Liver (tissue), 9 donors: ENCODE measurements around the gene WFIKKN1. TPM values are rescaled to one million over a fixed set of nuclear protein-coding genes. Genes with fewer than 3 reads are reported as not detected.

ENCODE experiments used
- DNase-seq: peaks from one replicate; pipeline ENCODE4 v3.0.0-alpha.2; 2017; ENCODE audit warnings: low spot score
- H3K27ac ChIP-seq, 2 donors: one replicate each; pipeline ENCODE4 v1.7.0; 2013; ENCODE audit warnings: inconsistent platforms in 2 of 2, low read length in 2 of 2, control low read depth in 1 of 2, low read depth in 1 of 2, mild to moderate bottlenecking in 1 of 2
- H3K27me3 ChIP-seq, 4 donors: one replicate each; pipeline versions ENCODE4 v1.6.1 to v1.7.0; 2013; ENCODE audit warnings: low read length in 3 of 4, inconsistent platforms in 1 of 4, mild to moderate bottlenecking in 1 of 4, moderate library complexity in 1 of 4; ENCODE audit not compliant: control insufficient read depth in 4 of 4, insufficient read depth in 4 of 4
- H3K36me3 ChIP-seq, 4 donors: one replicate each; pipeline versions ENCODE4 v1.6.1 to v1.7.0; 2013; ENCODE audit warnings: low read length in 3 of 4, mild to moderate bottlenecking in 3 of 4, low read depth in 1 of 4, moderate library complexity in 1 of 4; ENCODE audit not compliant: control insufficient read depth in 4 of 4, insufficient read depth in 3 of 4
- H3K4me1 ChIP-seq, 4 donors: one replicate each; pipeline versions ENCODE4 v1.6.1 to v1.7.0; 2013; ENCODE audit warnings: low read length in 3 of 4, mild to moderate bottlenecking in 3 of 4, moderate library complexity in 1 of 4; ENCODE audit not compliant: control insufficient read depth in 4 of 4, insufficient read depth in 4 of 4
- H3K4me3 ChIP-seq, 3 donors: one replicate each; pipeline versions ENCODE4 v1.6.1 to v1.7.0; 2013; ENCODE audit warnings: low read length in 3 of 3, control low read depth in 1 of 3, low read depth in 1 of 3, mild to moderate bottlenecking in 1 of 3
- H3K9ac ChIP-seq, 2 donors: one replicate each; pipeline ENCODE4 v1.7.0; 2013; ENCODE audit warnings: low read length in 2 of 2, mild to moderate bottlenecking in 2 of 2, moderate library complexity in 2 of 2, control low read depth in 1 of 2, low read depth in 1 of 2
- H3K9me3 ChIP-seq, 4 donors: one replicate each; pipeline versions ENCODE4 v1.6.1 to v1.7.0; 2013; ENCODE audit warnings: low read length in 3 of 4; ENCODE audit not compliant: control insufficient read depth in 4 of 4
- ATF3 ChIP-seq: IDR thresholded peaks from 2 replicates; pipeline ENCODE4 v1.6.1; 2016; ENCODE audit warnings: antibody characterized with exemption
- EGR1 ChIP-seq, 2 donors: IDR thresholded peaks; 2 replicates each; pipeline ENCODE4 v1.6.1; 2016 to 2018; ENCODE audit warnings: antibody characterized with exemption in 2 of 2, low read depth in 2 of 2
- FOXA1 ChIP-seq: IDR thresholded peaks from 2 replicates; pipeline ENCODE4 v1.6.1; 2016; ENCODE audit warnings: antibody characterized with exemption
- FOXA2 ChIP-seq: IDR thresholded peaks from 2 replicates; pipeline ENCODE4 v1.6.1; 2016; ENCODE audit warnings: antibody characterized with exemption
- HNF4A ChIP-seq, 2 donors: conservative IDR thresholded peaks; 2 replicates each; pipeline ENCODE4 v1.6.1; 2016; ENCODE audit warnings: antibody characterized with exemption in 2 of 2, mild to moderate bottlenecking in 2 of 2
- HNF4G ChIP-seq: IDR thresholded peaks from 2 replicates; pipeline ENCODE4 v1.6.1; 2016; ENCODE audit warnings: antibody characterized with exemption
- JUND ChIP-seq, 2 donors: IDR thresholded peaks; 2 replicates each; pipeline ENCODE4 v1.6.1; 2016; ENCODE audit warnings: antibody characterized with exemption in 2 of 2
- NR2F2 ChIP-seq: IDR thresholded peaks from 2 replicates; pipeline ENCODE4 v1.6.1; 2016; ENCODE audit warnings: antibody characterized with exemption
- RAD21 ChIP-seq, 2 donors: IDR thresholded peaks; 2 replicates each; pipeline ENCODE4 v1.6.1; 2016; ENCODE audit warnings: antibody characterized with exemption in 2 of 2, mild to moderate bottlenecking in 2 of 2
- REST ChIP-seq: IDR thresholded peaks from 2 replicates; pipeline ENCODE4 v1.6.1; 2016; ENCODE audit warnings: antibody characterized with exemption, mild to moderate bottlenecking
- SP1 ChIP-seq: IDR thresholded peaks from 2 replicates; pipeline ENCODE4 v1.6.1; 2018; ENCODE audit warnings: antibody characterized with exemption, mild to moderate bottlenecking
- TAF1 ChIP-seq: conservative IDR thresholded peaks from 2 replicates; pipeline ENCODE4 v1.6.1; 2016; ENCODE audit warnings: antibody characterized with exemption, mild to moderate bottlenecking
- YY1 ChIP-seq: IDR thresholded peaks from 2 replicates; pipeline ENCODE4 v1.6.1; 2016; ENCODE audit warnings: antibody characterized with exemption, mild to moderate bottlenecking
- ZBTB33 ChIP-seq: IDR thresholded peaks from 2 replicates; pipeline ENCODE4 v1.6.1; 2016; ENCODE audit warnings: antibody characterized with exemption
- WGBS: extraction: QIAGEN DNeasy Blood & Tissue Kit; methylation state at CpG from one replicate; pipeline ENCODE4 v1.1.7; 2013; 5-methylcytosine and 5-hydroxymethylcytosine counted together
- polyA plus RNA-seq, 2 donors: library from polyadenylated mRNA; stranded (reverse) in 1 of 2; unstranded in 1 of 2; fragments of 200-250 nt in 1 of 2; fragments of >200 nt in 1 of 2; fragmentation: Nextera tagmentation in 1 of 2; extraction: Ambion mirVana in 1 of 2; gene quantifications; one replicate each; pipeline versions ENCODE4 v1.2.1 to v1.2.3, GENCODE V29; 2013 to 2015
- total RNA-seq, 2 donors: library from RNA; depleted of rRNA; stranded (reverse); fragments of >200 nt; gene quantifications; one replicate each; pipeline ENCODE4 v1.2.3, GENCODE V29; 2014
- TF ChIP-seq, protein P1 (sequence below): fragments of 150-350 bp; IDR thresholded peaks from 2 replicates; pipeline ENCODE4 v1.5.1; 2017; ENCODE audit warnings: improper control_type of control experiment, low read depth, low read length; ENCODE audit not compliant: missing input control
- TF ChIP-seq, protein P2 (sequence below): IDR thresholded peaks from 2 replicates; pipeline ENCODE4 v1.6.1; 2016; ENCODE audit warnings: antibody characterized with exemption
- donor health status: healthy.
- donor health status: healthy.
- donor health status: healthy.
- donor health status: healthy.
- donor health status: healthy.

WFIKKN1 gene
- total and polyA plus RNA-seq, 4 donors: 0.19 to 1.2 (median 0.46) TPM

DNA sequence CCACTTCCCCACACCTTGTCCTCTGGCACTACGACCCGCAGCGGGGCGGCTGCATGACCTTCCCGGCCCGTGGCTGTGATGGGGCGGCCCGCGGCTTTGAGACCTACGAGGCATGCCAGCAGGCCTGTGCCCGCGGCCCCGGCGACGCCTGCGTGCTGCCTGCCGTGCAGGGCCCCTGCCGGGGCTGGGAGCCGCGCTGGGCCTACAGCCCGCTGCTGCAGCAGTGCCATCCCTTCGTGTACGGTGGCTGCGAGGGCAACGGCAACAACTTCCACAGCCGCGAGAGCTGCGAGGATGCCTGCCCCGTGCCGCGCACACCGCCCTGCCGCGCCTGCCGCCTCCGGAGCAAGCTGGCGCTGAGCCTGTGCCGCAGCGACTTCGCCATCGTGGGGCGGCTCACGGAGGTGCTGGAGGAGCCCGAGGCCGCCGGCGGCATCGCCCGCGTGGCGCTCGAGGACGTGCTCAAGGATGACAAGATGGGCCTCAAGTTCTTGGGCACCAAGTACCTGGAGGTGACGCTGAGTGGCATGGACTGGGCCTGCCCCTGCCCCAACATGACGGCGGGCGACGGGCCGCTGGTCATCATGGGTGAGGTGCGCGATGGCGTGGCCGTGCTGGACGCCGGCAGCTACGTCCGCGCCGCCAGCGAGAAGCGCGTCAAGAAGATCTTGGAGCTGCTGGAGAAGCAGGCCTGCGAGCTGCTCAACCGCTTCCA lies 2.7 kb downstream of the WFIKKN1 start (continued):
- TF ChIP-seq EGR1 (IDR thresholded peaks at IDR 0.05; ENCODE audit: low read depth in 2 of 2) (no peak), FOXA2 (no peak)

DNA sequence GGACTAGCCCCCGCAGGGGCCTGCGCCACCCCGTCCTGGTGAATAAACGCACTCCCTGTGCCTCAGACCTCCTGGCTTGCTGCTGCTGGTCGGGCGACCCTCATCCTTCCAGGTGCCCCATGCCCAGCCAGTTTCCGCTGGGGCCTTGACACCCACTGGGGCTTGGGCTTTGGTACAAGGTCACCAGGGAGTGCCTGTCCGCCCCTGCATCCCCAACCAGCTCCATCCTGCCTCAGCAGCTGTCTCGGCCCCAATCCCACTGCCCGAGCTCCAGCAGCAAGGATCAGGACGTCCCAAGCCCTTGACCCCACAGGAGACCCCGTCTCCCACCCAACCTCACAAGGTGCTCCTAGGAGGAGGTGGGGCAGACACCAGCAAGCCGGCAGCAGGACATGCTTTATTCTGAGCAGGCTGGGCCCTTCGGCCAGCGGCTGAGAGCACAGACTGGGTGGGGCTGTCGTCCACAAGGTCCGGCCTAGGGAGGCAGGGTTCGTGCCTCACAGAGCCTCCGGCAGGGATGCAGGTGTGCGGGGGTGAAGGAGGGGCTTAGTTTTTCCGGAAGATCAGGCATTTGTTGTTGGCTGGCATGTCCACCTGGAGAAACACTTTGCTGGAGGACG lies 3.4 kb downstream of the WFIKKN1 start:
- H3K27me3 ChIP-seq: no peaks in the 10 kb centered on the region
- H3K4me1 ChIP-seq: peaks cover 27 to 49% (median 37%) of the 10 kb centered on the region in 4 donors
- no peak overlapping the region for H3K4me3 ChIP-seq
- TF ChIP-seq YY1 (no peak), FOXA2 (no peak), JUND (IDR thresholded peaks at IDR 0.05) (no peak), ATF3 (no peak), ZBTB33 (no peak), RAD21 (IDR thresholded peaks at IDR 0.05) (no peak), HNF4G (no peak)
- H3K27ac ChIP-seq: no peak overlapping the region
- no peaks in the 10 kb centered on the region for H3K9me3 ChIP-seq
- WGBS: 96% methylated on average over 22 of the region's 22 CpGs
- H3K36me3 ChIP-seq: peaks cover 0 to 7% (median 0%) of the 10 kb centered on the region in 4 donors
- DNase-seq: no peak
- H3K9ac ChIP-seq: no peak overlapping the region

DNA sequence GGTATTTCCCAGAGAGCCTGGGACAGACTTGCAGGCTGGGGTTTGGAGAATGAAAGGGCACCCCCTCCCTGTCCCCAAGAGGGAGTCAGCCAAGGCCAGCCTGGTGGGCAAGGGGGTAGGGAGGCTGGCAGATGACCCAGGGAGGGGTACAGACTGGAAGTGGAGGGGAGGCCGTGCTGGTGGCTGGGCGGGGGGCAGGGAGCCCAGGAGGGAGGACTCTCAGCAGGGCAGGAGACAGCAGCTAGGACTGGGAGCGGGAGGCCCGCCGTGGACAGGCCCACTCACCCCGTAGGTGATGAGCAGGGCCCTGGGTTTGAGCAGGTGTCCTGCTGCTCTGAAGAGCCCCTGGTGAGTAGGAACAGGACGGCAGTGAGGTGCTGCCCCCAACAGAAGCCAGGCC lies 4.2 kb downstream of the WFIKKN1 start:
- Histone ChIP-seq H3K36me3 (peaks cover 0 to 7% (median 0%) of the 10 kb centered on the region in 4 donors), H3K27ac (no peak overlapping the region), H3K9ac (no peak overlapping the region), H3K27me3 (no peaks in the 10 kb centered on the region), H3K4me3 (no peak overlapping the region), H3K4me1 (peaks cover 20 to 40% (median 30%) of the 10 kb centered on the region in 4 donors), H3K9me3 (no peaks in the 10 kb centered on the region)
- DNase-seq: no peak
- WGBS: 91% methylated on average over 7 of the region's 7 CpGs
- no peak for TF ChIP-seq RAD21 (IDR thresholded peaks at IDR 0.05)
- no peak for TF ChIP-seq HNF4G
- no peak for TF ChIP-seq NR2F2
- no peak for TF ChIP-seq TAF1
- no peak for TF ChIP-seq HNF4A (conservative IDR thresholded peaks at IDR 0.05)
- TF ChIP-seq EGR1 (IDR thresholded peaks at IDR 0.05; ENCODE audit: low read depth in 2 of 2): no peak

GRCh38 chr16:635573-636205 lies 4.9 kb downstream of the WFIKKN1 start:
- no peaks in the 10 kb centered on the region for H3K27me3 ChIP-seq
- peaks cover 13 to 38% (median 23%) of the 10 kb centered on the region in 4 donors for H3K4me1 ChIP-seq
- H3K36me3 ChIP-seq: peaks cover 0 to 7% (median 0%) of the 10 kb centered on the region in 4 donors
- peak overlapping the region; percentile 60 to 80 (median 72) for H3K4me3 ChIP-seq
- WGBS: 9% methylated on average over 55 of the region's 55 CpGs
- DNase-seq: no peak
- H3K9me3 ChIP-seq: no peaks in the 10 kb centered on the region
- H3K27ac ChIP-seq: peak overlapping the region; percentile 84 to 99
- no peak overlapping the region for H3K9ac ChIP-seq
- TF ChIP-seq ATF3 (no peak), RAD21 (IDR thresholded peaks at IDR 0.05) (no peak), YY1 (no peak), SP1 (no peak), FOXA2 (no peak), REST (no peak), FOXA1 (no peak)
- TF ChIP-seq, protein P1, sequence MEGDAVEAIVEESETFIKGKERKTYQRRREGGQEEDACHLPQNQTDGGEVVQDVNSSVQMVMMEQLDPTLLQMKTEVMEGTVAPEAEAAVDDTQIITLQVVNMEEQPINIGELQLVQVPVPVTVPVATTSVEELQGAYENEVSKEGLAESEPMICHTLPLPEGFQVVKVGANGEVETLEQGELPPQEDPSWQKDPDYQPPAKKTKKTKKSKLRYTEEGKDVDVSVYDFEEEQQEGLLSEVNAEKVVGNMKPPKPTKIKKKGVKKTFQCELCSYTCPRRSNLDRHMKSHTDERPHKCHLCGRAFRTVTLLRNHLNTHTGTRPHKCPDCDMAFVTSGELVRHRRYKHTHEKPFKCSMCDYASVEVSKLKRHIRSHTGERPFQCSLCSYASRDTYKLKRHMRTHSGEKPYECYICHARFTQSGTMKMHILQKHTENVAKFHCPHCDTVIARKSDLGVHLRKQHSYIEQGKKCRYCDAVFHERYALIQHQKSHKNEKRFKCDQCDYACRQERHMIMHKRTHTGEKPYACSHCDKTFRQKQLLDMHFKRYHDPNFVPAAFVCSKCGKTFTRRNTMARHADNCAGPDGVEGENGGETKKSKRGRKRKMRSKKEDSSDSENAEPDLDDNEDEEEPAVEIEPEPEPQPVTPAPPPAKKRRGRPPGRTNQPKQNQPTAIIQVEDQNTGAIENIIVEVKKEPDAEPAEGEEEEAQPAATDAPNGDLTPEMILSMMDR: no peak
- TF ChIP-seq, protein P2, sequence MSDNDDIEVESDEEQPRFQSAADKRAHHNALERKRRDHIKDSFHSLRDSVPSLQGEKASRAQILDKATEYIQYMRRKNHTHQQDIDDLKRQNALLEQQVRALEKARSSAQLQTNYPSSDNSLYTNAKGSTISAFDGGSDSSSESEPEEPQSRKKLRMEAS: no peak
